SJSA1 (cell line): ENCODE measurements around the gene ZEB2. TPM values are rescaled to one million over a fixed set of nuclear protein-coding genes. Genes with fewer than 3 reads are reported as not detected.

Source experiments
- DNase-seq, 2 experiments: peaks; one replicate each; pipeline ENCODE4 v3.0.0-alpha.2; 2015 to 2020; ENCODE audit warnings: low spot score in 2 of 2, low read depth in 1 of 2
- H3K27ac ChIP-seq: fragments of 250-450 bp; sonication (Bioruptor Pico); 2 replicates; pipeline ENCODE4 v1.5.1; 2020; ENCODE audit warnings: mild to moderate bottlenecking, moderate library complexity
- H3K27me3 ChIP-seq: fragments of 250-450 bp; sonication (Bioruptor Pico); replicated peaks from 2 replicates; pipeline ENCODE4 v1.5.1; 2020; ENCODE audit warnings: mild to moderate bottlenecking, moderate library complexity
- H3K36me3 ChIP-seq: fragments of 250-450 bp; sonication (Bioruptor Pico); 2 replicates; pipeline ENCODE4 v1.5.1; 2020; ENCODE audit warnings: mild to moderate bottlenecking
- H3K4me1 ChIP-seq: fragments of 250-450 bp; sonication (Bioruptor Pico); replicated peaks from 2 replicates; pipeline ENCODE4 v1.6.1; 2021; ENCODE audit warnings: mild to moderate bottlenecking
- H3K4me3 ChIP-seq: fragments of 250-450 bp; sonication (Bioruptor Pico); 2 replicates; pipeline ENCODE4 v1.5.1; 2020; ENCODE audit warnings: mild to moderate bottlenecking
- H3K9me3 ChIP-seq: fragments of 250-450 bp; sonication (Bioruptor Pico); replicated peaks from 2 replicates; pipeline ENCODE4 v1.5.1; 2020; ENCODE audit warnings: mild to moderate bottlenecking
- total RNA-seq: library from RNA; depleted of rRNA; stranded (reverse); fragments of >200 nt; shearing (Covaris generic); gene quantifications from 2 replicates; pipeline ENCODE4 v1.2.3, GENCODE V29; 2014

ZEB2 gene
- total RNA-seq, 1 experiment from 2014 or later: 48.0 TPM

DNA sequence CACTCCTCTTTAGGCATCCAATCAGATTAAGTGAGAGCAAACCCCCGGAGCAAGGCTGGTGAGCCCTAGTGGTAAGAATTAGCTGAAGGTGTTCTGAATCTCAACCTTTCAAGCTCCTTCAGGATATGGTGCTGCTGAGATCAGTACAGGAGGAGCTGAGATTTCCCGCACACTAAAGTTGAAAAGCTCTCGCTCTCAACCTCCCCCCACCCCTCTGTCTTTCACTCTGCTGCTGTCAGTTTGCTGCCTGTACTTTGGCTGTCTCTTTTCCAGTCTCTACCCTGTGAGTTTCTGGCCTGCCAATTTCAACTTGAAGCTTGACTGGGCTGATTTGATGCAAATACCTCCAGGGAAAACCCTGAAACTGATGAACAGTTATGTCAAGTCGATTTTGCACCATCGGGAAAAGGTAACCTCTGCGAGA lies 15.7 kb downstream of the ZEB2 start:
- Histone ChIP-seq H3K27me3 (no peaks in the 10 kb centered on the region), H3K4me1 (peaks cover 38% of the 10 kb centered on the region), H3K36me3 (peaks cover 26% of the 10 kb centered on the region), H3K27ac (no peak overlapping the region), H3K9me3 (no peaks in the 10 kb centered on the region), H3K4me3 (no peak overlapping the region)
- DNase-seq: no peak

DNA sequence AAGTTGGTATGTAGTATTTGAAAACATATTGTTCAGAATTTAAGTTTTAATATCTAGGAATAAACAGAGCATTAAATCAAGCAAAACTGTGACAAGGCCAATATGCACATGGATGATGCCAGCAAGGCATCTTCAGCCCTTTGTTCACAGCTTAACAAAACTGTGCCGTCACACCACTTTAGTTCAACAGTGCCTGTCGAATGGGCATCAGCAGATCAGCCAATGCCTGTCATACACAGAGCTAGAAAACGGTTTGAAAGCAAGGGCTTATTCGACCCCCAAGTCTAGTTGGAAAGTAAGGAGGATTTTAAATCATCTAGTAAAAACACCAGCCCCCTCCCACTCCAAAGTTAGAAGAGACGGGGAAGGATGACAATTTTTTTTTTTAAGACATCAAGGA lies 16.7 kb downstream of the ZEB2 start:
- H3K4me1 ChIP-seq: peaks cover 28% of the 10 kb centered on the region
- no peak overlapping the region for H3K4me3 ChIP-seq
- H3K9me3 ChIP-seq: no peaks in the 10 kb centered on the region
- no peaks in the 10 kb centered on the region for H3K27me3 ChIP-seq
- peaks cover 27% of the 10 kb centered on the region for H3K36me3 ChIP-seq
- no peak for DNase-seq
- no peak overlapping the region for H3K27ac ChIP-seq

DNA sequence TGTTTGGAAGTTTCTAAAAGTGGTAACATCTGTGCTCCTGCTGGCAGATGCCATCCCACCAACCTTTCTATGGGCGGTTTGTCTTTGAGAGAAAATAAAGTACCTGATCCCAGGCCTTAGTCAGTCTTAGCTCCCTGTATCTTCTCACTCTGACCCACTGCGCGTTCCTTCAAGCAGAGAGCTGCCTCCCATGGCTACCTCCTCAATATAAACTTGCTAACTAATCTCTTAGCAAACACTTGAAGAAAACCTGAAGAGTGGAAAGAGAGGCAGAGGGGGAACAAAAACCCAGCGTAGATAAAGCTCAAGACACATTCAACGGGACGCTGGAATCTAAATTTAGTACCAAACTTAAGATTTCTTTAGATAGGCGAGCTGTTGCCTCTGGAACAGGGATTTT lies 17.6 kb downstream of the ZEB2 start:
- Histone ChIP-seq H3K4me1 (peaks cover 20% of the 10 kb centered on the region), H3K4me3 (no peak overlapping the region), H3K9me3 (no peaks in the 10 kb centered on the region), H3K27me3 (no peaks in the 10 kb centered on the region), H3K27ac (no peak overlapping the region), H3K36me3 (peaks cover 22% of the 10 kb centered on the region)
- no peak for DNase-seq

DNA sequence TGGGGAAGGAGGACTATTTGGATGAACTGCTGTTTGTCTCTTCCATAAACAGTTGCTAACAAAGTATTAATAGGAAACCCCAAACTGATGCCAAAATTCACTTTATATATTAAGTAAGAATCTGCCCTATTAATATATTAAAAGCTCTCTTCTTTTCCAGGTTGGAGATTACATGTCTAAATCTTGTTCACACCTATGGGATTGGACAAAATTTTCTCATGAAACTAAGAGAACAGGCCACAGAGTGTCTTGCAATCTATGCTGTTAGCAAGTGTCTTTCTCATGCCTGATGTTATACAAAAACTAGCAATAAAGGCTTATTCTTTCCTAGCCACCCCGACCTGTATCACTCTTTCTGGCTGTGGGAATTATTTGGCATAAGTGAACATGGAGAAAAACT lies 18.3 kb downstream of the ZEB2 start:
- Histone ChIP-seq H3K4me1 (peaks cover 15% of the 10 kb centered on the region), H3K4me3 (no peak overlapping the region), H3K27me3 (no peaks in the 10 kb centered on the region), H3K27ac (no peak overlapping the region), H3K36me3 (peaks cover 26% of the 10 kb centered on the region), H3K9me3 (no peaks in the 10 kb centered on the region)
- DNase-seq: no peak

DNA sequence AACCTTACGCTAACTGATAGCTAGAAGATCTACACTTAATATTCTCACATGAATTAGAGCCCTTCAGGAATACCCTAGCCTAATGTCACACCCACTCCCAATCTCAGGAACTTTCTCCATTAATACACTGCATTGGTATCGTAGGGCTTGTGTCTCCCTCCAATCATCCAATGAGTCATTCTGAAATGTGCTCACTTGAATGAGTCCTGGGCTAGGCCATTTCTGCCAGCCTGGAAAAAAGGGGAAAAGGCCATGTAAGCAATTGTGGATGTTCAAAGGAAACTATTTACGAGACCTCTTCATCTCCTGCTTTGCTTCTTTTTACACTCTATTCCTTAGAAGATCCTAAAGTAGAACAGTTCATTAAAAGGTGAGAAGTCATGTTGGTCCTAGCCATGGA lies 18.8 kb downstream of the ZEB2 start:
- peaks cover 12% of the 10 kb centered on the region for H3K4me1 ChIP-seq
- H3K27me3 ChIP-seq: no peaks in the 10 kb centered on the region
- H3K9me3 ChIP-seq: no peaks in the 10 kb centered on the region
- peaks cover 26% of the 10 kb centered on the region for H3K36me3 ChIP-seq
- H3K27ac ChIP-seq: no peak overlapping the region
- no peak overlapping the region for H3K4me3 ChIP-seq
- DNase-seq: peak in 1 of 2 experiments; percentile 28

DNA sequence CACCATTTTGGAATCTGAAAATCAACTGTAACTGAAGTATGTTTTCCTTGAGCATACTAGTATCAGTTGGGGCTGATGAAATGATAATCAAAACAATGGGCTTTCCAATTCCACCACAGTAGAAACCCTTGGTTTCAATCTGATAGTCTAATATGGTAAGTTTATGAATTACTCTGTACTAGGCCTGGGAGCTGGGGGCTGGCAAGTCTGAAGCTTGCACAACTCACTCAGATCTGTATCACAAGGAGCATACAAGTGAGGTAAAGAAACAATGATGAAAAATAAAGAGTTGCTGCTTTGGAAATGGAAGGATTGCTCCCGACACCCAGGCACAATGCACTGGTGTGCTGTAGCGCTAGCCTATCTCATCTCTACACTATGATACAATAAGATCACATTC lies 19.4 kb downstream of the ZEB2 start:
- H3K27me3 ChIP-seq: no peaks in the 10 kb centered on the region
- H3K27ac ChIP-seq: no peak overlapping the region

DNA sequence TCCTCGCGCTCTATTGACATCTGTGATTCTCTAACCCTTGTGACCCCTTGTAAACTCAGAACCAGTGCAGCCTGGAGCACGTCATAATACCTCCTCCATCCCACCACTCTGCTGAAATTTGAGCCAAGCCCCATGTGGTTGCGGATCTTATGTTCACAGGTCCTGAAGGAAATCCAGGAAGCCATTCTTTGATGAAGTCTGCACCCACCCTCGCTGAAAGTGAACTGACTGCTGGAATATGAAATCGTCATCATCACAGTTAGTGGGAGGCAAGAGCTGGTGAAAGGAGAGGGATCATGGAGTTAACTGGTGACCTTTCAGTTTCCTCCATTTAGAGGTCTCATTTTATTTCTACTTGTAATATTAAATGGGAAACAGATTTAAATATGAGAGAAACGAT lies 21.6 kb downstream of the ZEB2 start:
- no peak for DNase-seq
- Histone ChIP-seq H3K4me1 (peaks cover 11% of the 10 kb centered on the region), H3K4me3 (no peak overlapping the region), H3K9me3 (no peaks in the 10 kb centered on the region), H3K36me3 (peaks cover 29% of the 10 kb centered on the region), H3K27ac (no peak overlapping the region), H3K27me3 (no peaks in the 10 kb centered on the region)

More for the DNA sequence above, 19.4 kb downstream of the ZEB2 start:
- Histone ChIP-seq H3K4me3 (no peak overlapping the region), H3K4me1 (peaks cover 11% of the 10 kb centered on the region), H3K9me3 (no peaks in the 10 kb centered on the region), H3K36me3 (peaks cover 26% of the 10 kb centered on the region)
- DNase-seq: no peak

DNA sequence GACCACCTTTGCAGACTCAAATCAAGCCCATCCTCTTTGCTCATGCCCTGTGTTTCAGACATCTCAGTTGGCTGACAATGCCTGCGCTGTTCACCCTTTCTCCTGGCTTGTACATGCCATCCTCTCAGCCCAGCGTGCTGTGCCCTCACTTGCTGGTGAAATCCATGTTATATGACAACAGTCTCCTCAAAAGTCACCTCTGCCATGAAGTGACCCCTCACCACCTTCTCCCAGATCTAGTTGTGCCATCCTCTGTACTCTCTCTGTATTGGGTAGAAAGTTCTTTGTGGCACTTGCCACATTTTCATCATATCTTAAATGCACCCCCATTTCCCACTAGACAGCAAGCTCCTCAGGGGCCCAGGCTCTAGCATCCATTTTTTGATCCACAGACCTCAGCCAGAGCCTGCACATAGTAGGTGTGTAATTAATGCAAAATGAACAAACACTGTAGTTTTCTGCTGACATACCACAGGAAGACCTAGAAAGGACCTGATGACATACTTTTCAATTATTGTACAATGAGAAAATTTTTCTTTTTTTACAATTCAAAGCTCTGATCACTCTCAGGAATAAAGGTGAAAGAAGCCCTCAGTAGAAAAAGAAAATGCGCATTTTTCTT lies 22.8 kb downstream of the ZEB2 start:
- Histone ChIP-seq H3K4me1 (peaks cover 11% of the 10 kb centered on the region), H3K27ac (no peak overlapping the region), H3K36me3 (peaks cover 29% of the 10 kb centered on the region), H3K4me3 (no peak overlapping the region), H3K9me3 (no peaks in the 10 kb centered on the region), H3K27me3 (no peaks in the 10 kb centered on the region)
- no peak for DNase-seq

DNA sequence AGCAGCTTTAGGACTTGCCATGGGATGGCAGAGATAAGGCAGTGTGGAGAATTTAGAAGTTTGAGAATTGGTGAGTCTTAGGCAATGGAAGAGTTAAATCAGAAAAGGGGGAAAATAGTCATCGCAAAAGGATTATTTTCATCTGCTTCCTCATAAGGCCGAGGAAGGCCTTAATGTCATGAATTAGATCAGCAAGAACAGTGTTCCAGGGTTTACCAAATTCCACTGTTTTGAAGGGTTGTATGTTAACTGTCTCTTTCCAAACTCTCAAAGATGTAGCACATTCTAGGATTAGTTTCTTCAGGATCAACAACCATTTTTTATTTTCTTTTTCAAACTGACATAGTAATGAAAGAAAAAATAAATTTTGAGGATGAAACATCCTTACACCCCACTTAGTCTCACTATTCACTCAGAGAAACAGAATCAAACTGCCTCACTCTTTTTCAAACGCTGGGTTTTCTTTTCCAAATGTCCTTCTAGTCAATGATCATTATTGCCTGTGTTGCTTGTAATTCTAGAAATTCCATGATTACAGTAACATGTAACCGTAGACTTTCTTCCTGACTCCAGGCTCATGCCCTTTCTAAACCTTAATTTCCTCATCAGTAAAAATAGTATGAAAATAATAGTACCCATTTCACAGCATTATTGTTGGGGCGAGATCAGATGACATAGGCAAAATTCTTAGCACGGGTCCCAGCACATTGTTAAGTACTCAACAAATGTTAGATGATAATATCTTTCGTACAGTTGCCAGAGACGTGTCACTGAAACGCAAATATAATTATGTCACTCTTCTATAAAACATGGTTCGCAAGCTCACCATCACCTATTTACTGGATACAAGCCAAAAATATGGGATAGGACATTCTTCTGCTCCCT lies 23.6 kb downstream of the ZEB2 start:
- no peak overlapping the region for H3K4me3 ChIP-seq

DNA sequence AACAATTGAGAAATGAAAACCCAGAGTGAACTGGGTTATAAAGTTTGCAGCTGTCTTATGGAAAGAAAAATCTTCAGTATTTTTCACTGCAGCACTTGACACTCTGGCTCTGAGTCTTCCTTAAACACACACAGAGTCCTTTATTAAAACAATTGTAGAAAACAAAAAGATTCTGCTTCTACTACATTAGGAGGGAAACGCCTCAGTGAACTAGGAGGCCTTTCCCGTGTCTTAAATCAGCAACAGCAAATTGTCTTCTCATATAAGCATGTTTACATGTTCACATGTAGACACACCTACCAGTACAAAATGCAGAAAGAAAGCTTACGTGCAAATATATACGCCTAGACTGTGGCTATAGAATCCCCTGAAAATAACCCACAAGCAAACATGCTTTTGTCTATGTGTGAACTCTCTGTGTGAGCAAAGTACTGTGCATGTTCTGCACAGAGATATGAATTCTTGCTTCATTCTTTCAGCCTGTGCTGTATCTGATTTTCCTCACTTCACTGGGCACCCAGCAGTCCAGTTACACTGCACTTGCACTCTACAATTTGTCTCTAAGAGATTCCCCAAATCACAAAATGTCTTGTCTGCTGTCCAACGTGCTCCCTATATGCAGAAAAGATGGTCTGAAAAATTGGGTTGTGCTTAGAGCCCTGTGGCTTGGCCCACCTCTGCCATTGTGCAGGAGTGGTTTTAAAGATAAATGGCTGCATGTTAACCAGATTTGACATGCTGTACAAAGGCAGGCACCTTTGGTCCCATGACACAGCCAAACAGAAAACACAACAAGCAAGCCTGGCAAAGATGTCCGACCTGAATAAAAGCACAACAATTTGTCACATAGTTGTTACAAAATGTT lies 24.5 kb downstream of the ZEB2 start:
- Histone ChIP-seq H3K27me3 (no peaks in the 10 kb centered on the region), H3K36me3 (peaks cover 25% of the 10 kb centered on the region), H3K27ac (no peak overlapping the region), H3K9me3 (no peaks in the 10 kb centered on the region), H3K4me3 (no peak overlapping the region), H3K4me1 (peaks cover 2% of the 10 kb centered on the region)
- DNase-seq: no peak

More for the DNA sequence above, 23.6 kb downstream of the ZEB2 start:
- DNase-seq: no peak
- no peaks in the 10 kb centered on the region for H3K9me3 ChIP-seq
- H3K4me1 ChIP-seq: peaks cover 4% of the 10 kb centered on the region
- peaks cover 26% of the 10 kb centered on the region for H3K36me3 ChIP-seq
- no peaks in the 10 kb centered on the region for H3K27me3 ChIP-seq
- H3K27ac ChIP-seq: no peak overlapping the region

DNA sequence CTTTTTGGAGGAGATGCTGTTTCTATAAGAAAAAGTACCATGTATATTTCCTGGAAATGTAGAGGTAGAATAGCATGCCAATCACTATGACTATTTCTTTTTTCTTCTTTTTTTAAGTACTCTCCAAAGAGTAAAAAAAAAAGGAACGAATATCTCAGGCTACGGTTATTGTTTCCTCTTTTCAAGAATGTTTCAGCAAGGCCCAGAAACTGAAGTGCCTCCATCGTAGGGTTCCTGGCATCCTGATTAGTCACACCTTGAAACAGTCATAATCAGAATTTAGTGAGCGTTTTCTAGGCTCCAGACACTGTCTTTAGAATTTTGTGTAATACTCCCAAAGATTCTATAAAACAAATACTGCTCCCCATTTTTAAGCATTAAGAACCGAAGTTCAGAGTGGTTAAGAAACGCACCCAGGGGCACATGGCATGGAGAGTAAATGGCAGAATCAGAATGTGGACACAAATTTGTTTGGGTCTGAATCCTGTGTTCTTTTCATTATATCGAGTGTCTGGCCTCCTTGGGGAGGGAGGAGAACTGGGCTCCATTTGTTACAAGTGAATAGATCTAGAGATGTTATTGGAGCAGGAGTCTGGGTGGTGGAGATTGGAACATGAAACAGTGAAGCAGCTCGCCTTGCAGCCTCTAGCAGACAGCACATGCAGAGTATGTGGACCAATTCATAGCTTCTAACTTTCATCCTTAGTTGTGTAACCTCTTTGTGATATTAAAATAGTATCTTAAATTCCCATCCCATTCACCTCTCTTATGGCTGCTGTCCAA lies 26.7 kb downstream of the ZEB2 start:
- Histone ChIP-seq H3K4me1 (peaks cover 11% of the 10 kb centered on the region), H3K4me3 (no peak overlapping the region), H3K27me3 (no peaks in the 10 kb centered on the region), H3K9me3 (no peaks in the 10 kb centered on the region), H3K36me3 (peaks cover 23% of the 10 kb centered on the region), H3K27ac (no peak overlapping the region)
- DNase-seq: no peak

DNA sequence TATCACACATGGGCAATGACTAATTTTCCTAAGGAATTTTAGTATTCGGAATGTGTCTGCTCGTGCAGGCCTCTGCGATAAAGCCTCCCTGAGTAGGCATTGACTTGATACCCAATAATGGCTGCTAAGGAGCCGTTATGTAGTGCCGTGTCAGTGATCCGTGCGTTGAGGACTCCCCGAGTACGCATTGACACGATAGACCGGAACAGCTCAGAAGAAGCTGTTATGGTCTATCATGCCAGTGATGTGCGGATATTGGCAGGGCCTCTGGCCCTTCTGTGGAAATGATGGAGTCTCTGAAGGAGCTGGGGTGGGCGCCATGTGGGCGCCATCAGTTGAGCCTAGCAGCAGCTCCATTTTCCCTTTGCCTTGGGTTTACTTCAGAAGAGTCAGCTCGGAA lies 29.1 kb downstream of the ZEB2 start:
- no peaks in the 10 kb centered on the region for H3K27me3 ChIP-seq
- no peak overlapping the region for H3K27ac ChIP-seq
- DNase-seq: no peak
- peaks cover 17% of the 10 kb centered on the region for H3K36me3 ChIP-seq
- H3K4me3 ChIP-seq: no peak overlapping the region
- H3K9me3 ChIP-seq: no peaks in the 10 kb centered on the region
- H3K4me1 ChIP-seq: peaks cover 11% of the 10 kb centered on the region

DNA sequence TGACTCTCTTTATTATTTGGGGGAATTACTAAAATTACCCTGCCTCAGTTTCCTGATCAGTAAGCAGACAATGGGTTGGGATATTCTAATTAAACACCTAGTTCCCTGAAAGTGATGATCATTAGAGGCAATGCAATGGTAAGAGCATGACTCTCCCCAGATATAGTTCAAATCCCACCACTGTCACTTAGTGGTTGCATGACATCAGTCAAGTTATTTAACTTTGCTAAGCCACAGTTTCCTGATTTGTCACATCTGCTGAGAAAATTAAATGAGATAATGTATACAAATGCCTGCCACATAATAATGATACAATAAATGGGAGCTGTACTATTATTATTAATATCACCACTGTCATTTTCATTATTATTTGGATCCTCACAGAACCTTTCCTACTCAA lies 29.9 kb downstream of the ZEB2 start:
- no peak overlapping the region for H3K4me3 ChIP-seq
- no peak overlapping the region for H3K27ac ChIP-seq
- no peaks in the 10 kb centered on the region for H3K27me3 ChIP-seq
- H3K4me1 ChIP-seq: peaks cover 11% of the 10 kb centered on the region
- no peak for DNase-seq
- H3K9me3 ChIP-seq: no peaks in the 10 kb centered on the region
- H3K36me3 ChIP-seq: peaks cover 21% of the 10 kb centered on the region
